IPS-20b (cell line): ENCODE results near the gene ILKAP.

ENCODE experiments used
- H3K27ac ChIP-seq: one replicate; pipeline ENCODE4 v1.5.1; 2013; ENCODE audit warnings: low read length
- H3K27me3 ChIP-seq: 2 replicates; pipeline ENCODE4 v1.6.1; 2013; ENCODE audit warnings: mild to moderate bottlenecking, low read length, inconsistent platforms; ENCODE audit not compliant: insufficient read depth
- H3K36me3 ChIP-seq: 2 replicates; pipeline ENCODE4 v1.6.1; 2013; ENCODE audit warnings: low read depth, mild to moderate bottlenecking, inconsistent platforms, low read length, moderate library complexity; ENCODE audit not compliant: insufficient read depth
- H3K4me1 ChIP-seq: 2 replicates; pipeline ENCODE4 v1.6.1; 2013; ENCODE audit warnings: mild to moderate bottlenecking, control low read depth, inconsistent platforms, low read length, moderate library complexity; ENCODE audit not compliant: insufficient read depth
- H3K4me3 ChIP-seq: 2 replicates; pipeline ENCODE4 v1.5.1; 2013; ENCODE audit warnings: mild to moderate bottlenecking, low read length, inconsistent platforms
- H3K9ac ChIP-seq: 2 replicates; pipeline ENCODE4 v1.6.1; 2013; ENCODE audit warnings: low read depth, mild to moderate bottlenecking, inconsistent platforms, low read length, moderate library complexity
- H3K9me3 ChIP-seq: 2 replicates; pipeline ENCODE4 v1.6.1; 2013; ENCODE audit warnings: mild to moderate bottlenecking, low read depth, low read length, inconsistent platforms; ENCODE audit not compliant: insufficient read depth

Gene ILKAP

DNA sequence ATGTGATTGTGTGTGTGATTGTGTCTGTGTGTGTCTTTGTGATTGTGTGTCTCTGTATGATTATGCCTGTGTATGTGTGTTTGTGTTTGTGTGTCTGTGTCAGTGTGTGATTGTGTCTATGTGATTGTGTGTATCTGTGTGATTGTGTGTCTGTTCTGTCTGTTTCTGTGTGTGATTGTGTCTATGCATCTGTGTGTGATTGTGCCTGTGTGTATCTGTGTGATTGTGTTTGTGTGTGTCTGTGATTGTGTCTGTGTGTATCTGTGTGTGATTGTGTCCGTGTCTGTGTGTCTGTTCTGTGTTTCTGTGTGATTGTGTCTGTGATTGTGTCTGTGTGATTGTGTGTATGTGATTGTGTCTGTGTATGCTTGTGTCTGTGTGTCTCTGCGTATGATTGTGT is 77.2 kb downstream of the ILKAP start:
- no peak overlapping the region for H3K4me3 ChIP-seq
- no peak overlapping the region for H3K9ac ChIP-seq
- H3K36me3 ChIP-seq: no peaks in the 10 kb centered on the region
- no peaks in the 10 kb centered on the region for H3K4me1 ChIP-seq
- H3K27me3 ChIP-seq: no peaks in the 10 kb centered on the region; the same call in 1 of the 2 replicates
- H3K27ac ChIP-seq: no peak overlapping the region
- no peaks in the 10 kb centered on the region for H3K9me3 ChIP-seq

DNA sequence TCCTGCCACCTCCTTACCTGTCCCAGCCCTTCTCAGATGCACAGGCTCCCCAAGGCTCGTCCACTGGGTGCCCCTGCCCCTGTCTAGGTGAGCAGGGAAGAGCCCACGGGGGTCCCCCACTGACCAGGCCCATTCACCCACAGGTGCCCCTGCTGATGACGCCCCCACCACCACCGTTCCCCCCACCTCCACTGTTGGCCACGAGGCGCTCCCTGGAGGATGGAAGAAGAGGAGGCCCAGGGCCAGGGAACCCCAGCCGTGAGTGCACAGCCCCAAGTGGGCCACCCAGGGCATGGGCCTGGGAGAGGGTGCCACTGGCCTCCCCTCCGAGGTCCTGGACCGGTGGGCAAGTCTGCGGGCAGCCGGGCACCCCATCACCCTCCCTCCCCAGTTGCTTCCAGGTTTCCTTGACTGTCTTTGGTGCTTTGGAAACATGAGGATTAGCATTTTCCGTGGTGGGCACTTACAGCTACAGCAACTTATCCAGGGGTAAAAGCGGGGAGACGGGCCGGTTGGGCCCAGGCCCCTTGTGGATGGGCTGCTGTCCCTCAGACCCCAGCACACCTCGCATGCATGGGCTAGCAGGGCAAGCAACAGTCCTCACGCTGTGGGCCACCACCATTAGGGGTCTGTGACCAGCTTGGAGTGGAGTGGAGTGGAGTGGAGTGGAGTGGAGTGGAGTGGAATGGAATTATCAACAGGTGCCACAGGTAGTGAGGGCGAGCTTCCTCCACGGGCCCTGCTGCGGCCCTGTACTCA is 78.2 kb downstream of the ILKAP start:
- Histone ChIP-seq H3K27ac (no peak overlapping the region), H3K4me1 (no peaks in the 10 kb centered on the region), H3K9ac (no peak overlapping the region), H3K9me3 (no peaks in the 10 kb centered on the region), H3K36me3 (no peaks in the 10 kb centered on the region), H3K27me3 (no peaks in the 10 kb centered on the region; the same call in 1 of the 2 replicates), H3K4me3 (no peak overlapping the region)

DNA sequence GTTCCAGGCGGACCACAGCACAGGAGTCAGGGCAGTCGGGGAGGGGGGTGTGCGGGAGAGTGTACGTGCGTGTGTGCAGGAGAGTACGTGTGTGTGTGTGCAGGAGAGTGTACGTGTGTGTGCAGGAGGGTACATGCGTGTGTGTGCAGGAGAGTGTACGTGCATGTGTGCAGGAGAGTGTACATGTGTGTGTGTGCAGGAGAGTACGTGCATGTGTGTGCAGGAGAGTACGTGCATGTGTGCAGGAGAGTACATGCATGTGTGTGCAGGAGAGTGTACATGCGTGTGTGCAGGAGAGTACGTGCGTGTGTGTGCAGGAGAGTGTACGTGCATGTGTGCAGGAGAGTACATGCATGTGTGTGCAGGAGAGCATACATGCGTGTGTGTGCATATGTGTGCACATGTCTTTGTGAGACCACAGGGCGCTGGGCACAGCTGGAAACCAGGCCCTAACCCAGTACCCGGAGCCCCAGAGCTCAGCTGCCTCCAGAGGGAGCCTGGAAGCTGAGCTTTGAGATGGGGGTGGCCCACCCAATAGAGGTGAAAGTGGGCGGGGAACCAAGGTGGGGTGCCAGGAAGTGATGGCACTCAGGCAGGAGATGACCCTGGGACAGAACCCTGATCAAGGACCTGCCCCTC is 78.9 kb downstream of the ILKAP start:
- Histone ChIP-seq H3K9me3 (no peaks in the 10 kb centered on the region), H3K36me3 (no peaks in the 10 kb centered on the region), H3K4me1 (no peaks in the 10 kb centered on the region), H3K4me3 (no peak overlapping the region), H3K27me3 (no peaks in the 10 kb centered on the region; the same call in 1 of the 2 replicates), H3K9ac (no peak overlapping the region), H3K27ac (no peak overlapping the region)

DNA sequence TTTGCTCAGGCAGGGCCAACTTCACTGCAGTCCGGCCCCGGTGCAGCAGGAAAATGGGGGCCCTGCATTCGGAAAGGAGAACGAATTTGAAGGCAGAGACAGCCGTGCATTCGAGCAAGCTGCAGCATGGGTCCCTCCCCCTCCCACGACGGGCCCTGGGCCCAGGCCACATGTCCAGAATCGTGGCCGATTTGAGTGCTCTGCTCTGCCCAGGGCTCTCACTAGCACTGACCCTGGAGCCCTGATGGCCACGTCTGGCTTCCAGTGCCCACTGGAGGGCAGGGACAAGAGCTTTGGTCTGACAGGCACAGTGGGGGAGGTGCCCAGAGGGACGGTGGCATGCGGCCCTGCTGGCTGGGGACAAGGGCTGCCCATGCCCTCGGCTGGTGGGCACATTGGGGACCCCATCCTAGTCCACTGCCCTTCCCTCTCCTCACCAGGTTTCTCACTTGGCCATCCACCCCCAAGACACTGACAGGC is 79.5 kb downstream of the ILKAP start:
- no peaks in the 10 kb centered on the region for H3K36me3 ChIP-seq
- H3K27me3 ChIP-seq: no peaks in the 10 kb centered on the region; the same call in 1 of the 2 replicates
- H3K9me3 ChIP-seq: no peaks in the 10 kb centered on the region
- no peaks in the 10 kb centered on the region for H3K4me1 ChIP-seq
- no peak overlapping the region for H3K4me3 ChIP-seq
- no peak overlapping the region for H3K27ac ChIP-seq
- H3K9ac ChIP-seq: no peak overlapping the region

DNA sequence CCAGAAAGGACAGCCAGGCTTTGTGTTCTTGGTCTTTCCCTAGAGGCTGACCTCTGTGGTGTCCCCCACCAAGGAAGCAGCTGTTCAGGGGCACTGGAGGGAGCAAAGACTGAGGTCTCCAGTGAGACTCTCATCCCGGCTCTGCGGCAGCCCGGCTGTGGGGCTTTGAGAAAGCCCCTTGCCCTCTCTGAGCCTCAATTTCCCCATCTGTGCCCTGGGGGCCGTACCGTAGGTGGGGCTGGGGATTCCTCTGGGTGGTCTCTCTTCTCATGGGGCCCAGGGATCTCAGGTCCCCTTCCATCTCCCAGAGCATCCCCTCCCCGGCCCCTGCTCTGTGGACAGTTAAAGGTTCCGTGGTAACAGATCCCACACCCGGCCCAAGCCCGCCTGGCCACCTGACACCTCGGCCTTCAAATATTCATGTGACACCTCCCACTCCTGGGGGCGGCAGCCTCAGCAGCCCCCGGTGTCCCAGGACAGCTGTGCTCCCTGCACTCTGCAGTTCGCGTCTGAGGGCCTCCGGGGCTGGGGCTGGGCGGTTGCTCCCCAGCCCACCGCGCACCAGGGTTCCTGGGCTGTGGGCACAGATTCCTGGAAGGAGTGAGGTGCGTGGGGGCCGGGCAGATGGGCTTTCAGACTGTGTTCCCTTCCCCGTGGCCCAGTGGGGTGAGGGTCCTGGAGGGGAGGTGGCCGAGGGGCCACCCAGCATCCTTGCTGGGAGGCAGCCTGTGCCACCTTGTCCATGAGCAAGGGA is 80.1 kb downstream of the ILKAP start:
- peaks cover 4% of the 10 kb centered on the region for H3K27me3 ChIP-seq
- H3K27ac ChIP-seq: no peak overlapping the region
- H3K9me3 ChIP-seq: no peaks in the 10 kb centered on the region
- no peak overlapping the region for H3K9ac ChIP-seq
- H3K36me3 ChIP-seq: no peaks in the 10 kb centered on the region
- no peak overlapping the region for H3K4me3 ChIP-seq
- H3K4me1 ChIP-seq: no peaks in the 10 kb centered on the region

DNA sequence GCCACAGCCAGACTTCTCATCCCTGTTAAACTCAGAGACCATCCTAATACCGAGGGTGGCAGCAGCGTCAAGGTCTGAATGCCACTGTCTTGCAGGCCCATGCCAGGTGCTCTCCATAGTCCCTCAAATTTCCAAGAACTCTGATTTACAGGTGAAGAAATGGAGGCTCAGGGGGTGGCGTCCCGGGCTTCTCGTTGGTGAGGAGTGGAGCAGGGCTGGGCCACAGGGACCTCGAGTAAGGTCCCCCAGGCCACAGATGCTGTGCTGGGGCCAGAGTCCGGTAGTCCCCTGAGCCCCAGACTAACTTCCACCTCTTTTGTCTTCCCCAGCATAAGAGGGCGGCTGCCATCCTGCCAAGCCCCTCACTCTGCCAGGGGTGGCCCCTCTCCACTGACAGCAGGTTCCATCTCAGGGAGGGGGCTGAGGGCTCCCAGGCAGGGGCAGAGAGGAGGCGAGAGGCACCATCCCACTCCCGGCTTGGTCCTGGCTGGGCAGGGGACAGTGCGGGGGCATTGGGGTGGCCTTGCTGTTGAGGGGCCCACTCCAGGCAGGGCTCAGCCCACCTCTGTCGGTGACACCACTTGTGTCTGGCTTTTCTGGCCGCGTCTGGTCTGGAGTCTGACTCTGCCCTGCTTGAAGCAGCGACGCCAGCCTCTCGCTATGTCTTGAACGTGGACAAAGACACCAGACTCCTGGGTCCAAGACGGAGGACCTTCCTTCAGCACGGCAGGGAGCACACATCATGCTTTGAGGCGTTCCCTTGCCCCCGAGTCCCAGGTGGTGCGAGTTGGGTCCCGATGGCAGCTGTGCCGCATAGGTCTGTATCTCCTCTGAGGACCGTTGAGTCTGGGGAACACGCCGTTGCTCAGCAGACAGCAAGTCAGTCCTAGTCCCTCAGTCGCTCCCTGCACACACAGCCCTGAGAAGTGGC is 80.9 kb downstream of the ILKAP start:
- peaks cover 12% of the 10 kb centered on the region; the same call in 1 of the 2 replicates for H3K27me3 ChIP-seq
- no peaks in the 10 kb centered on the region for H3K9me3 ChIP-seq
- no peak overlapping the region for H3K9ac ChIP-seq
- no peak overlapping the region for H3K4me3 ChIP-seq
- no peaks in the 10 kb centered on the region for H3K36me3 ChIP-seq
- no peaks in the 10 kb centered on the region for H3K4me1 ChIP-seq
- no peak overlapping the region for H3K27ac ChIP-seq

DNA sequence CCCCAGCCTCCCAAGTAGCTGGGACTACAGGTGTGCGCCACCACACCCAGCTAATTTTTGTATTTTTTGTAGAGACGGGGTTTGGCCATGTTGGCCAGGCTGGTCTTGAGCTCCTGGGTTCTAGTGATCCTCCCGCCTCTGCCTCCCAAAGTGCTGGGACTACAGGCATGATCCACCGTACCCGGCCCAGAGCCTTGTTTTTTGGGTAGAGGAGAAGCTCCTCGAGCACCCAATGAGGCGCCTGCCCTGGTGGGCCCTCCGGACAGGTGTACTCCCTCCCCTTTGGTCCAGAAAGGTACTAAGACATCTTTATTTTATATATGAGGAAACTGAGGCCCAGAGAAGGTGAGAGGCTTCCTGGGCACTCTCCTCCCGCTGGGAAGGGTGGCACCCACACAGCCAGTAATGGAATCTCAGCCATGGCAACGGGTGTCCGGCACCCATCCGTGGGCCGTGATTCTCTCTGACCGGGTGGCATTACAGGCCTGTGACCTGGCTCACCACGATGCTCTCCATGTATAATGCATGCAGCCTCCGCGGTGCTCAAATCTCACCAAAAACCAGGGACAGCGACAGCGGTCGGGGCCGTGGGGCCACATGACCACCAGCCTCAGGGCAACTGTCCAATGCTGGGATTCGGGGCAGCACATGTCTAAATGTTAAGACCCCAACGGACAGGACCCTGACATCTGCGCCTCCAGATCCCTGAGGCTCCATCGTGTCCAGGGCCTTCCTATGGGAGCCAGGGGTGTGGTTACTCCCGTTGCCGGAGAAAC is 81.8 kb downstream of the ILKAP start:
- Histone ChIP-seq H3K9me3 (no peaks in the 10 kb centered on the region), H3K27me3 (peaks cover 13% of the 10 kb centered on the region; the same call in 1 of the 2 replicates), H3K4me1 (no peaks in the 10 kb centered on the region), H3K27ac (no peak overlapping the region), H3K36me3 (no peaks in the 10 kb centered on the region), H3K9ac (no peak overlapping the region), H3K4me3 (no peak overlapping the region)

DNA sequence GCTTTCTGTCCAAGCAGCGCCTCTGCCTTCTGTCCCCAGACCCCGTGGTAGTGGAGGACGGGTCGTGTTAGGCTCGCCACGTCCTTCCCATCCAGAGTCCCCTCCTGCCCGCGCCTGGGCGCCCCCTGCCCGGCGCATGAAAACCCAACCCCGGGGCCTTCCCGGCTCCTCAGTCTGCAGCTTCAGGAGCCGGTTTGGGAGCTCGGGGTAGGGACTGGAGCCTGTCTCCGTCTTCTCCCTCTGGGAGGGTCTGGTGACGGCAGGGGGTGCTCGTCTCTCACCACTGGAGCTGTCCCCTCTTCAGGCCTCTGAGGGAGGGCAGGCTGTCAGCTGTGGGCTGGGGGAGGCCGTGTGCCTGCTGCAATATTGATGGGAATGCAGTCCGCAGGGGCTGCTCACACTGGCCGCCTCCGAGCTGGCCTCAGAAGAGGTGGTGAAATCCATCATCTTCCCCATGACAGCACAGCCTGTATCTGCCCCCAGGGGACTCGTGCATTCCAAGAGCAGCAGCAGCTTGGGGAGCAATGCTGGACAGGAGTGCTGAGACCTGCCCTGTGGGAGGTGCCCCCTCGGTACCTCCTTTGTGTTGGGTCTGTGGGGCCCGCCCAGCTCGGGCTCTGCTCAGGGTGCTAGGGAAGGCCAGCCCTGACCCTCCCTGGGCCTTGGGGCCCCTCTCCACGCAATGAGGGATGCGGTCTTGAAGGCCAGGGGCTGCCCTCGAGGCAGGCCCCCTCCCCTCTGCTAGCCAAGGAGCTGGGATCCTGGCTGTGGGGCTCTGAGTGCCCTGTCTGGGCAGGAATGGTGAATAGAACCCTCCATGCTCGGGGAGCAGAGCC is 82.8 kb downstream of the ILKAP start:
- Histone ChIP-seq H3K9me3 (no peaks in the 10 kb centered on the region), H3K27me3 (peaks cover 13% of the 10 kb centered on the region; the same call in 1 of the 2 replicates), H3K36me3 (no peaks in the 10 kb centered on the region), H3K4me3 (no peak overlapping the region), H3K9ac (no peak overlapping the region), H3K4me1 (no peaks in the 10 kb centered on the region), H3K27ac (no peak overlapping the region)
